HEK293T (cell line): ENCODE measurements around the gene REV1.

Experiments used
- ARNT ChIP-seq: fragments of 450-650 bp; IDR thresholded peaks from 2 replicates; pipeline ENCODE4 v1.6.1; 2017; ENCODE audit warnings: mild to moderate bottlenecking
- BHLHE40 ChIP-seq: fragments of 450-650 bp; IDR thresholded peaks from 2 replicates; pipeline ENCODE4 v1.6.1; 2016; ENCODE audit warnings: mild to moderate bottlenecking, moderate library complexity, borderline replicate concordance
- FOXA1 ChIP-seq: fragments of 450-650 bp; IDR thresholded peaks from 2 replicates; pipeline ENCODE4 v1.6.1; 2016; ENCODE audit warnings: mild to moderate bottlenecking
- FOXM1 ChIP-seq: fragments of 450-650 bp; IDR thresholded peaks from 2 replicates; pipeline ENCODE4 v1.6.1; 2017; ENCODE audit warnings: mild to moderate bottlenecking, borderline replicate concordance
- HDGF ChIP-seq: fragments of 450-650 bp; IDR thresholded peaks from 2 replicates; pipeline ENCODE4 v1.6.1; 2017; ENCODE audit warnings: antibody characterized with exemption, borderline replicate concordance
- NFRKB ChIP-seq: fragments of 450-650 bp; IDR thresholded peaks from 2 replicates; pipeline ENCODE4 v1.6.1; 2016; ENCODE audit warnings: mild to moderate bottlenecking, moderate library complexity
- PKNOX1 ChIP-seq: fragments of 450-650 bp; IDR thresholded peaks from 2 replicates; pipeline ENCODE4 v1.6.1; 2016
- SP1 ChIP-seq: fragments of 450-650 bp; IDR thresholded peaks from 2 replicates; pipeline ENCODE4 v1.6.1; 2017
- ZNF384 ChIP-seq: fragments of 450-650 bp; IDR thresholded peaks from 2 replicates; pipeline ENCODE4 v1.6.1; 2016

- no peak for TF ChIP-seq NFRKB
- no peak for TF ChIP-seq FOXM1
- TF ChIP-seq FOXA1 = no peak
- TF ChIP-seq PKNOX1 = no peak
- TF ChIP-seq ARNT = no peak
- TF ChIP-seq ZNF384 = no peak
- TF ChIP-seq HDGF = no peak
- TF ChIP-seq SP1 = no peak
- TF ChIP-seq BHLHE40 = no peak
Measured at GRCh38 chr2:99472600-99472960, 17.2 kb downstream of the REV1 start.
